GM21529 (cell line): ENCODE data around the gene CD200R1.

Source experiments
- ATAC-seq: cut with Tn5 transposase; IDR thresholded peaks from one replicate; pipeline ENCODE4 v1.9.1; 2021; ENCODE audit not compliant: unreplicated experiment

Gene CD200R1

DNA sequence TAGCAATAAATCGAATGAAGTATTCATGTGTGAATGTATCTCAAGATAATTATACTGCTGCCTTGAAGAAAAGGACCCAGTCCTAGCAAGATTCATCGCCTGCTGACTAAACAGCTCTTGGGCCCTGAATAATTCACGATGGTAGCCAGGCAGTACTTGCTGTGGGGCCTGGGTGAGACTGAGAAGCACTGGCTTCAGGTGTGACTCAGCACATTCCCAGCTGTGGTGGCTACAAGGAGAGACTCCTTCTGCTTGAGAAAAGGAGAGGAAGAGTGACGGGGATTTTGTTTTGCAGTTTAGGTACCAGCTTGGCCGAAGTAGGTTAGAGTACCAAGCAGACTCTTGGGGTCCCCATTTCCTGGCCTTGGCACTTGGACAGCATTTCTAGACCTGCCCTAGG, 80.6 kb downstream of the CD200R1 start:
- ATAC-seq = no peak

DNA sequence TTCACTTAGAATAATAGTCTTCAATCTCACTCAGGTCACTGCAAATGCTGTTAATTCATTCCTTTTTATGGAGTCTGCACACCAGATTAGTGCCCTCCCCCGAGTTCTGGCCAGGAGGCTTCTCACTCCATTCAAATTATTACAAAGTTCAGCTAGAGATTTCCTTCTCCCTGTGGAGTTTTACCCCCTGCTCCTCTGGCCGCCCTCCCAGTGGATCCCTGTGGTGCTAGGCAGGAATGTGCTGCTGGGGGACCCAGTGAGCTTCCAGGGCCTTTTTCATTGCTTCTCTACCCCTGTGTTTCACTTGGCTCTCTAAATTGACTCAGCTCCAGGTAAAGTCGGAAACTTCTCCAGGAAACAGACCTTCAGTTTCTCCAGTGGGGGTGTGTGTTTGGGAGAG, 85.5 kb downstream of the CD200R1 start:
- ATAC-seq = no peak

DNA sequence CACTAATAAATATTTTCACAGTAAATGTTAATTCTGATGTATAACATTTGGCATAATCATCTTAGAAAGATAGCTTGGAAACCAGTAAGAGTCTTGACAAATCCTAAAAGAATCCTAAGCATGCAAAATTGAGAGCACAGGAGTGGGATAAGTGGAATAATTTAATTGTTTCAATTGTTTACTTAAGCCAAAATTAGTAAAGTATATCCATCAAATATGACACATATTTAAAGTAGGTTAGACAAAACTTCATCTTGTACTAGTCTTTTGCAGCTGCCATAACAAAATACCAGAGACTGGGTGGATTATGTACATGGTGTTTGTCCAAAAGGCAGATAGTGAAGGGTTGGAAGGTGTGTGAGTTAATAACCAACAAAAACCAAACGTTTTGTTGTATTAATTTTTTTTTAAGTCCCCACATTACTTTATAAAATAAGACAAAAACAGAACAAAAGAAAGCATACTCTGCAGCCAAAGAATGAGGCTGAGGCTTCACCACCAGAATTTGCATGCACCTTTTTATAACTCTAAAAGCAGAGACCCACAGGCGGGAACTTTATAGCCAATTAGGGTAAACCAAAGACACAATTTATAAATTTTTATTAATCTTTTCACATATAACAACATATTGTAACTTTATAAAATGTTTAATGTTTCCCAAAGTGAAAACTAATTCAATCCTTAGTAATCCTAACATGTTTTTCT, 86.4 kb downstream of the CD200R1 start:
- no peak for ATAC-seq

DNA sequence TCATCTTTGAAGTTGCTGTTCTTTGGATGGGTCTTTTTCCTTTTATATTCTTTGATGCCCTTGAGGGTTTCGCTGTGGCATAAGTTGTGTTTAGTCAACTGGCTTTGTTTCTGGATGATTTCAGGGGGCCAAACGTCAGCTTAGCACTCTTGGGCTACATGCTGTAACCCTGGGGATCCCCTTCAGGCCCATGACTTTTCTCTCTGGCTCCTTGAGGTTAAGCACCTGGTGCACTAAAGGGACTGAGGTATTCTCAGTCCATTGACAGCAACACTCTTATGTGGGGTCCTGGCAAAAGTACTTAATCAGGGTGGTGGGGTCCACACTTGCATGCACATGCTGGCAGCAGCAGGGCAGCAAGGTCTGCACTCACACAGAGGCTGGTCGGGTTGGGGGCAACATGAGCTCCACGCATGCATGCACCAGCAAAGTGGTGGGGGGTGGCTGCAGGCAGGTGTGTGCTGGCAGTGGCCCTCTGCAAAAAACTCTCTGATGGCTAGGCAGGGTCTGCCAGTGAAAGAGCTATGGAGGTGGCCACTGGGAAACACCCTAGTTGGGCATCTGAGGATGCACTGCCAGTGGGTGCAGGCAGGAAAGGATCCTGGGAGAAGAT, 90.1 kb downstream of the CD200R1 start:
- no peak for ATAC-seq

DNA sequence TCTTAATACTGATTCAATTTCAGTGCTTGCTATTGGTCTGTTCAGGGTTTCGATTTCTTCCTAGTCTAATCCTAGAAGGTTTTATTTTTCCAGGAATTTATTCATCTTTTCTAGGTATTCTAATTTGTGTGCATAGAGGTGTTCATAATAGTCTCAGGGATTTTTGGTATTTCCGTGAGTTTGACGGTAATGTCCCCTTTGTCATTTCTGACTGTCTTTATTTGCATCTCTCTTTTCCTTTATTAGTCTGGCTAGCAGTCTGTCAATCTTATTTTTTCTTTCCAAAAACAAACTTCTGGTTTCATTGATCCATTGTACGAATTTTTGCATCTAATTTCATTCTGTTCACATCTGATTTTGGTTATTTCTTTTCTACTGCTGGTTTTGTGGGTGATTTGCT, 93.0 kb downstream of the CD200R1 start:
- peak; percentile 48 for ATAC-seq

DNA sequence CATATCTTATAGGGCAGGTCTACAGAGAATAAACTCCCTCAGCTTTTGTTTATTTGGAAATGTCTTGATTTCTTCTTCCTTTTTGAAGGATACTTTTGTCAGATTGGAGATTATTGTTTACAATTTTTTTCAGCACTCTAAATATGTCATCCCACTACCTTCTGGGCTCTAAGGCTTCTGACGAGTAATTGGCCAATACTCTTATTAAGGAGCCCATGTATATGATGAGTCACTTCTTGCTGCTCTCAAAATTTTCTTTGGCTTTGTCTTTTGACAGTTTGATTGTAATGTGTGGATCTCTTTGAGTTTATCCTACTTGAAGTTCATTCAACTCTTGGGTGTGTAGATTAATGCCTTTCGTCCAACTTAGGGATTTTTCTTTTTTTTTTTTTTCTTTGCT, 99.3 kb downstream of the CD200R1 start:
- ATAC-seq = no peak

DNA sequence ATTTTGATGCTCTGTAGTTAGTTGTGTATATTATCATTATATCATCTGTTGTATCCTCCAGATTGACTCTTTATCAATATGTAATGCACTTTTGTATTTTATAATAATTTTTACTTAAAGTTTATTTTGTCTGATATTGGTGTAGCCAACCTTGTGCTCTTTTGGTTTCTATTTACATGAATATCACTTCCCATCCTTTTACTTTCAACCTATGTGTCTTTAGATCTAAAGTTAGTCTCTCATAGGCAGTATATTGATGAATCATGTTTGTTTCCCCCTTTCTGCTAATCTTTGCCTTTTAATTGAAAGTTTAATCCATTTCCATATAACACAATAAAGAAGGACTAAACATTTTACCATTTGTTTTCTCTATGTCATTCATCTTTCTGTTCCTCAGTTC, 100.2 kb downstream of the CD200R1 start:
- peak; percentile 50 for ATAC-seq

DNA sequence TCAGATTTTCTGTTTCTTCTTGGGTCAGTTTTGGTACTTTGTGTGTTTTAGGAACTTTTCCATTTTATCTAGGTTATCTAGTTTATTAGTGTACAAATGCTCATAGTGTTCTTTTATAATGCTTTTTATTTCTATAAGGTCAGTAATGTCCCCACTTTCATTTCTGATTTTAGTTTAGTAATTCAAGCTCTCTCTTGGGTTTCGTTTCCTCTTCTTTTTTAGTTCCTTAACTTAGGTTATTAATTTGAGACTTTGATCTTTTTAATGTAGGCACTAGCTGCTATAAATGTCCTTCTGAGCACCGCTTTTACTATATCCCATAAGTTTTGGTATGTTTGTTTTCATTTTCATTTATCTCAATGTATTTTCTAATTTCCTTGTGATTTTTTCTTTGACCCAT, 101.3 kb downstream of the CD200R1 start:
- peak; percentile 63 for ATAC-seq

DNA sequence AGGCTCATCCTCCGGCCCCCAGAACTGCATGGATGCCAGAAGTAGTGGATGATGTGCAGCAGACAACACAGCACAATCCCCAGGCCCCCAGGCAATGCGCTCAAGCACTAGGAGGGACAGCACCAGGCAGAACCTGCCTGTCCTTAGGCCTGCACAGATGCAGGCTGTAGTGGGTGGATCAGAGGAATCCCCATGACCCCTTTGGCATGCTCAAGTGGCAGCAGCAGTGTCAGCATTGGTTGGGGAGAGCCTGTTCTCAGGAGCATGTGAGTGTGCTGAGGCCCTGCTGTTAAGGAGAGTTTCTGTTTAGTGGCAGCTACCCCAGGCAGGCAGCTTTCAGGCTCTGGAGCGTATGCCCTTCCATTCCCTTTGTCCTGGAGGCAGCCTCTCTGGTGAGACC, 103.2 kb downstream of the CD200R1 start:
- ATAC-seq = no peak
